HG02588 (cell line): Measurements from ENCODE around the gene PNKD.

Experiments
- ATAC-seq: cut with Tn5 transposase; IDR thresholded peaks from one replicate; pipeline ENCODE4 v1.9.1; 2021; ENCODE audit warnings: mild to moderate bottlenecking, moderate library complexity; ENCODE audit not compliant: unreplicated experiment

Gene PNKD

GRCh38 chr2:218368621-218369153 lies 98.4 kb downstream of the PNKD start:
- no peak for ATAC-seq

GRCh38 chr2:218369330-218369729 lies 99.0 kb downstream of the PNKD start:
- ATAC-seq, result no peak

DNA sequence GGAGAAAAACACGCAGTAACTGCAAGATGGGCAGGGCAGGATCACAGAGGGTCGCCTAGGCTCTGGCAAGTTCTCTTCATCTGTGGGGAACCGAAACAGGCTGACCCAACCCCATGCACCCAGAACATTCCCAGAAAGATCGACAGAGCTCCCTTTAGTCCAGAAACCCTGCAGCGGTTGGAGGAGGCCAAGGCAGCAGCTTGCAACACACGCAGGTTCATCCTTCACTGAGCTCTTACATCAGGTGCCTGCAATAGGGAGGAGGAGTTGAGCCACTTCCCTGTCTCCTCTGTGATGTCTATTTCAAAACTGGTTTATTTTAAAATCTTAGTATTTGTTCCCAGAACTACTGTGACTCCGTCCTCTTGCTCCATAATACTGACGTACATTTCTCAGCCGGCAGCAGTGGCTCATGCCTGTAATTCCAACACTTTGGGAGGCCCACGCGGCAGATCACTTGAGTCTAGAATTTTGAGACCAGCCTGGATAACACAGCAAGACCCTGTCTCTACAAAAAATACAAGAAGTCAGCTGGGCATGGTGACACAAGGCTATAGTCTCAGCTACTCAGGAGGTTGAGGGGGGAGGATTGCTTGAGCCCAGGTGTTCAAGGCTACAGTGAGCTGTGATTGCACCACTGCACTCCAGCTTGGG lies 100.2 kb downstream of the PNKD start:
- no peak for ATAC-seq

DNA sequence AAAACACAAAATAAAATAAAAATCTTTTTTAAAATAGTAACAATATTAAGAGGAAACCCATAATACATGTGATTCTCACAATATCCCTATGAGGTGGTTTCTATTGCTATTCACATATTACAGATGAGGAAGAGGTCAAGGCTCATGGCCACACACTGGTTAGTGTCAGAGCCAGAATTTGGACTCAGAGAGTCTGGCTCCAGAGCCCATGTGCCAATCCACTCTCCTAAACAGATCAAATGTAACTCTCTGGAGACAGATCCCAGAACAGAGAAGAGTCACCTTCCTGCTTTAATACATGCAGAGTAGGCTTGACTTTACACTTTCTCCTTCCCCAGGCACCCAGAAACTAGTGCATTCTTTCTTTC lies 101.6 kb downstream of the PNKD start:
- no peak for ATAC-seq

DNA sequence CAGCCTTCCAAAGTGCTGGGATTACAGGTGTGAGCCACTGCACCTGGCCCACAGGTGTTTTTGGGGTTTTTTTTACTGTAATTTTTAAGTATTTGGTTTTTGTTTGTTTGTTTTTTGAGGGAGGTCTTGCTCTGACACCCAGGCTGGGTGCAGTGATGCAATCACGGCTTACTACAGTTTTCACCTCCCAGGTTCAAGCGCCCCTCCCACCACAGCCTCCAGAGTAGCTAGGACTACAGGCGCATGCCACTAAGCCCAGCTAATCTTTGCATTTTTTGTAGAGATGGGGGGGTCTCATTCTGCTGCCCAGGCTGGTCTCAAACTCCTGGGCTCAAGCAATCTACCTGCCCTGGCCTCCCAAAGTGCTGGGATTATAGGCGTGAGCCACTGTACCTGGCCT lies 104.5 kb downstream of the PNKD start:
- no peak for ATAC-seq

DNA sequence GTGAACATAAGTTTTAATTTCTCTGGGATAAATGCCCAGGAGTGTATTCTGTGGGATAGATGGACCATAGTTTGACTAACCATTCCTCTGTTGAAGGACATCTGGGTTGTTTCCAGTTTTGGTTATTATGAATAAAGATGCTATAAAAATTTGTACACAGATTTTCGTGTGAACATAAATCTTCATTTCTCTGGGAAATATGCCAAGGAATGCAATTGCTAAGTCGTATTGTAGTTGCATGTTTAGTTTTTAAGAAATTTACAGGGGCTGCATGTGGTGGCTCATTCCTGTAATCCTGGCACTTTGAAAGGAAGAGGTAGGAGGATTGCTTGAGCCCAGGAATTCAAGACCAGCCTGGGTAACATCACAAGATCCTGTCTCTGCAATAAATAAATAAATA lies 104.9 kb downstream of the PNKD start:
- no peak for ATAC-seq

GRCh38 chr2:218378053-218378452 lies 107.7 kb downstream of the PNKD start:
- ATAC-seq, result no peak

- no peak for ATAC-seq
Observed at GRCh38 chr2:218381916-218382366, 111.6 kb downstream of the PNKD start, which contains the start of gene SLC11A1. Gene SLC11A1 (plus strand): TSS chr2:218382273. CDS start chr2:218382369, 96 bp downstream.

- ATAC-seq, result no peak
Observed at GRCh38 chr2:218382785-218383184, 112.5 kb downstream of the PNKD start.

GRCh38 chr2:218383892-218384519 lies 113.7 kb downstream of the PNKD start:
- ATAC-seq, result no peak

DNA sequence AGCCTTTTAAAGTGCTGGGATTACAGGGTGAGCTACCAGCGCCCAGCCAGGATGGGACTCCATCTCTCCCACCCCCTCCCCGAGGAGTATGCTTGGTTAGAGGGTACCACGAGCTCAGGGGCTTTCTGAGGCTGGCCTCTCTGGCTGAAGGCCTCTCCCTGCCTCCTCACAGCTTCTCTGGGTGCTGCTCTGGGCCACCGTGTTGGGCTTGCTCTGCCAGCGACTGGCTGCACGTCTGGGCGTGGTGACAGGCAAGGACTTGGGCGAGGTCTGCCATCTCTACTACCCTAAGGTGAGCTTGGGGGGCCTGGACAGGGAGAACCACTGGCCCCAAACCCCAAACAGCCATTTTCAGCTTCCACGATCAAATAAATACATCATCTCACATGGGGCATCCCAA lies 114.7 kb downstream of the PNKD start:
- no peak for ATAC-seq

GRCh38 chr2:218386505-218387368 lies 116.4 kb downstream of the PNKD start:
- no peak for ATAC-seq

- ATAC-seq, result no peak
Observed at GRCh38 chr2:218387369-218388194, 117.3 kb downstream of the PNKD start.

- no peak for ATAC-seq
Observed at GRCh38 chr2:218389333-218390150, 119.2 kb downstream of the PNKD start.

DNA sequence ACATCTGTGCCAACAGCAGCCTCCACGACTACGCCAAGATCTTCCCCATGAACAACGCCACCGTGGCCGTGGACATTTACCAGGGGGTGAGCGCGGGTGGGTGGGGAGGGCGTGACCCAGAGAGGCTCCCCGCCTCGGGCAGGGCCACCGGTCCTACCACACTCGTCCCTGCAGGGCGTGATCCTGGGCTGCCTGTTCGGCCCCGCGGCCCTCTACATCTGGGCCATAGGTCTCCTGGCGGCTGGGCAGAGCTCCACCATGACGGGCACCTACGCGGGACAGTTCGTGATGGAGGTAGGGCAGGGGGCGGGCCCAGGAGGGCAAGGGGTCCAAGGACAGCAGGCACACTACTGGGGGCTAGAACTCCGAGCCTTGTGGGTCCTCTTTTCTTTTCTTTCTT lies 120.9 kb downstream of the PNKD start:
- no peak for ATAC-seq

- ATAC-seq, result no peak
Observed at GRCh38 chr2:218392459-218392858, 122.1 kb downstream of the PNKD start.

- no peak for ATAC-seq
Observed at GRCh38 chr2:218392891-218393462, 122.7 kb downstream of the PNKD start.

DNA sequence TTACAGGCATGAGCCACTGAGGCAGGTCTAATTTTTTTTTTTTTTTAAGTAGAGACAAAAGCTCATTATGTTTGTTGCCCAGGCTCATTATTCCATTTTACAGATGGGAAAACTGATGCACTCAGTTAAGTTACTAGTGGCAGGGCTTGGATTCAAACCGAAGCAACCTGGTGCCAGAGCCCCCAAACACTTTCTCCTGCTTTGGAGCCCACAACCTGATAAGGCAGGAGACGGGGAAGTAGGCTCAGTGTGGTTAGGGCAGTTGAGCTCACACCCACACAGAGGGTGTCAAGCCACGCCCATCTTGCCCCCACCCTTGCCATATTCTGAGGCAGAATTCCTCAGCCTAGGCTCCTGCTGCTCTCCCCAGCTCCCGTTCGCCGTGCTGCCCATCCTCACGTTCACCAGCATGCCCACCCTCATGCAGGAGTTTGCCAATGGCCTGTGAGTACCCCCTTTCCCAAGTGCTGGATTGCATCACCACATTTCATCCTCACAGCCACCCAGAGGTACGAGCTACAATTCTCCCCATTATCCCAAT lies 123.5 kb downstream of the PNKD start:
- ATAC-seq, result no peak
